ENCODE measurements around the gene STAC3. TPM values are rescaled to one million over a fixed set of nuclear protein-coding genes. Genes with fewer than 3 reads are reported as not detected.

STAC3 gene
- total and polyA plus RNA-seq, 8 donors, result 2.9 to 5.1 (median 3.4) TPM

DNA sequence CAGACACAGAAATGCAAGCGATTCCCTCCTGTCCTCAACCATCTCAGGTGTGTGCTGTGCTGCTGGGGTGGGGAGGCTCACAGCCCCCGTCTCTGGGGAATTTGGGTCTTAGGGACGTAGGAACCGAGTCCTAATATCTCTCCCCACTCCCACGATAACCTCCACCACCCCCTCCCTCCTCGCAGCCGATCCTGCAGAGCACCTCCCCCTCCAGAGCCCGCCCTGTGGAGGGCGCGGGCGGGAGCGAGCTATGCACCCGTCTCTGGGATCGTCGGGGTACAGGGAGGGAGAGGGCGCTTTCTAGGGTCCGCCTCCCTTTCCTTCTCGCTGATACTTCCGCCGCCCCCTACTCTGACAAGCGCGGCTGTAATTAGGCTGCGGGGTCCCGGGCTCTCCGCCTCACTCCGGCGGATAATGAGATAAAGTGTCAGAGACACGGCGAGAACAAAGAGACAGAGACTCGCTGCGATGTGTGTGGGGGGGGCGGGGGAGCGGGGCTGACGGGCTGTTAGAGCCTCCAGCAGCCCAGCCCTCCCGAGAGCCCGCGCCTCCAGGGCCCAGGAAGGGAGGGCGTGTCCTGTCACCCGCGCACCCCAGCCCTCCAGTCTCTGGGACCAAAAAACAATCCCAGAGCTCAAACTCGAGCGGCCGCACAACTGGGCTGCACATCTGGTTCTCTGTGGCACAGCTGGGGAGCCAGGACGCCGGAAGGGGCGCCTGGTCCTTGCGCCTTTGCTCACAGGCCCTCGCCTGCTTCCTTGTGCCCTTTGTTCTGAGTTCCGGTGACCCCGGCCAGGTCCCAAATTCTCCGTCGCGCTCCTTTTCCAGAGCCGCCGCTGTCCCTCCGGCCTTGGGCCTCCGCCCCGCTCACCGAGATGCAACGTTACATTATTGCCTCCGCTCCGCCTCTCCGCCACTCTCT, 12.8 kb downstream of the STAC3 start:
- H3K27me3 ChIP-seq, result peaks cover 50 to 83% of the 10 kb centered on the region in 2 donors
- peaks cover 0 to 22% of the 10 kb centered on the region in 2 donors for H3K36me3 ChIP-seq
- intact Hi-C loops (cut with DNase I), result no loop called here
- H3K4me3 ChIP-seq, result peak overlapping the region; percentile 36 to 51
- DNase-seq, result peak in 1 of 4 donors; percentile 78
- no peak for ATAC-seq
- H3K27ac ChIP-seq, result no peak overlapping the region
- H3K4me1 ChIP-seq, result peaks cover 34 to 79% of the 10 kb centered on the region in 2 donors
- TF ChIP-seq, protein P1, sequence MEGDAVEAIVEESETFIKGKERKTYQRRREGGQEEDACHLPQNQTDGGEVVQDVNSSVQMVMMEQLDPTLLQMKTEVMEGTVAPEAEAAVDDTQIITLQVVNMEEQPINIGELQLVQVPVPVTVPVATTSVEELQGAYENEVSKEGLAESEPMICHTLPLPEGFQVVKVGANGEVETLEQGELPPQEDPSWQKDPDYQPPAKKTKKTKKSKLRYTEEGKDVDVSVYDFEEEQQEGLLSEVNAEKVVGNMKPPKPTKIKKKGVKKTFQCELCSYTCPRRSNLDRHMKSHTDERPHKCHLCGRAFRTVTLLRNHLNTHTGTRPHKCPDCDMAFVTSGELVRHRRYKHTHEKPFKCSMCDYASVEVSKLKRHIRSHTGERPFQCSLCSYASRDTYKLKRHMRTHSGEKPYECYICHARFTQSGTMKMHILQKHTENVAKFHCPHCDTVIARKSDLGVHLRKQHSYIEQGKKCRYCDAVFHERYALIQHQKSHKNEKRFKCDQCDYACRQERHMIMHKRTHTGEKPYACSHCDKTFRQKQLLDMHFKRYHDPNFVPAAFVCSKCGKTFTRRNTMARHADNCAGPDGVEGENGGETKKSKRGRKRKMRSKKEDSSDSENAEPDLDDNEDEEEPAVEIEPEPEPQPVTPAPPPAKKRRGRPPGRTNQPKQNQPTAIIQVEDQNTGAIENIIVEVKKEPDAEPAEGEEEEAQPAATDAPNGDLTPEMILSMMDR (IDR thresholded peaks at IDR 0.05), result no peak
- H3K9me3 ChIP-seq, result no peaks in the 10 kb centered on the region

- Histone ChIP-seq H3K4me1 (peaks cover 27 to 74% of the 10 kb centered on the region in 2 donors), H3K4me3 (no peak overlapping the region)
- intact Hi-C loops (cut with DNase I), result no loop called here
Observed at GRCh38 chr12:57237596-57237931, 13.4 kb downstream of the STAC3 start.

DNA sequence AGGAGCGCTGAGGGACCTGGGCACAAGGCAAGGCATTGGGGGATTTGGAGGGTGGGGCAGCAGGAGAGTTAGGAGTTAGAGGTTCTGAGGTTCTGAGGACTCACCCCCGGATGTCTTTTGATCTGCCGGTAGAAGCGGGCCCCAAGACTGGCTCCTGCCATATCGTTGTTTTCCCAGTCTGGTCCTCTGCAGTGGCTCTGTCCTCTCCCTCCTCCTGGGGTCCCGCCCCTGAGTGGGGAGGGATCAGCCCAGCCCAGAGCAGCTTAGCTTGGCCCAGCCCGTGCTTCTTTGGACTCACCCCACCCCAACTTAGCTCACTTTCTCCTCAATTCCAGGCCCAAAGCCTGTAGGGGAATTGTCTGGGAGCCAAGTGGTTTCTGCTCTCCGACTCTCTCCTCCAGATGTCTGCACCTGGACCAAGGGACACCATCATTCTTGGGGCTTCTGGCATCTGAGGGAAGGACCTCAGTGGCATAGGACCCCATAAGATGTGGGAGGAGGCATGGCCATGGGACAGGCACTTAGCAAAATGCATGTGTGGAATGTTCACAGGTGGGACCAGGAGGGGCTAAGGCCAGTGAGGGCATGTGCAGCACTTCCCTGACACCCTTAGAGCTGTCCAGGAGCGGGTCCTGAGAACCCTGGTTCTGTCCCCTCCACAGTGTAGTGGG, 13.9 kb downstream of the STAC3 start:
- peaks cover 27 to 69% of the 10 kb centered on the region in 2 donors for H3K4me1 ChIP-seq
- peaks cover 39 to 72% of the 10 kb centered on the region in 2 donors for H3K27me3 ChIP-seq
- TF ChIP-seq, protein P1 (IDR thresholded peaks at IDR 0.05), result no peak
- intact Hi-C loops (cut with DNase I), result no loop called here
- H3K4me3 ChIP-seq, result peak overlapping the region in 1 of 2 donors; percentile 14
- H3K9me3 ChIP-seq, result no peaks in the 10 kb centered on the region
- peaks cover 0 to 33% of the 10 kb centered on the region in 2 donors for H3K36me3 ChIP-seq
- H3K27ac ChIP-seq, result no peak overlapping the region
- DNase-seq (peak in 1 of 4 donors; percentile 50), ATAC-seq (no peak)

More at GRCh38 chr12:57237596-57237931, 13.4 kb downstream of the STAC3 start:
- TF ChIP-seq, protein P1 (IDR thresholded peaks at IDR 0.05), result no peak
- peaks cover 44 to 77% of the 10 kb centered on the region in 2 donors for H3K27me3 ChIP-seq
- DNase-seq (peak in 1 of 4 donors; percentile 15), ATAC-seq (no peak)
- H3K27ac ChIP-seq, result no peak overlapping the region
- H3K36me3 ChIP-seq, result peaks cover 0 to 28% of the 10 kb centered on the region in 2 donors
- no peaks in the 10 kb centered on the region for H3K9me3 ChIP-seq

DNA sequence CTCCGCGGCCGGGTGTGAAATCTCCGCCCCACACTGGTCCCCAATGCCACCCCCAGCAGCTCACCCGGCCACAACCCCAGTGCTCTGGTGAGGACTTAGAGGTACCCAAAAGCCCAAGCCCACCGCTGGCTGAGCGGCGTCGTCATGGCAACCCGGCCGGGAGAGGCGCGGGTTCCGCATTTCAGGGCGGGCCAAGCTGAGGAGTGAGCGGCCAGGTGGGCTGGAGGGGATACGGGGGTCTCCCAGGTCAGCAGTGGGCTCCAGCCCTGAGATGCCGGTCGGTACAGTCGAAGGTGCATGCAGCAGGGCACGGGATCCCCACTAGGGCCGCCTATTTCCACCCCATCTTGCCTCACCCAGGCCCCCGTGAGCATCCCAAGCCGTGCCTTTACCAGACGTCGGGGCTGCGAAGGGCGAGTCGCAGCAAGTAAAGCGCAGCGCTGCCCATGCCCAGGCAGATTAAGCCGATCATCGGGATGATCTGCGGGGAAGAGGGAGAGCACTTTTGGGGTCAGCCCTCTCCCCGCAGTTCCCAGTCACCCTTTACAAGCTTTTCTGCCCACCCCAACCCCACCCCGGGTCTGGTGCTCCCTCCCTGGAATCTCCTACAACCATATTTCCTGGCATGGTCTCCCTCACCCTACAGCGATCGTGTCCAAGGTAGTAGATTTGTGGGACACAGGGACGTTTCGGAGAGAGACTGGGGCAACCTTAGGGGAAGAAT, 14.6 kb downstream of the STAC3 start:
- intact Hi-C loops (cut with DNase I), result no loop called here

More for the DNA sequence above, 14.6 kb downstream of the STAC3 start:
- Histone ChIP-seq H3K36me3 (peaks cover 0 to 39% of the 10 kb centered on the region in 2 donors), H3K4me1 (peaks cover 27 to 65% of the 10 kb centered on the region in 2 donors), H3K27ac (no peak overlapping the region), H3K9me3 (no peaks in the 10 kb centered on the region), H3K4me3 (peak overlapping the region in 1 of 2 donors; percentile 14), H3K27me3 (peaks cover 32 to 65% of the 10 kb centered on the region in 2 donors)
- peak in 1 of 4 donors; percentile 77 for DNase-seq
- TF ChIP-seq, protein P1 (IDR thresholded peaks at IDR 0.05), result no peak
- no peak for ATAC-seq

Data from left lung (tissue), 10 donors.